ENCODE measurements around the gene QSOX1. TPM values are rescaled to one million over a fixed set of nuclear protein-coding genes. Genes with fewer than 3 reads are reported as not detected.

QSOX1 gene, protein sequence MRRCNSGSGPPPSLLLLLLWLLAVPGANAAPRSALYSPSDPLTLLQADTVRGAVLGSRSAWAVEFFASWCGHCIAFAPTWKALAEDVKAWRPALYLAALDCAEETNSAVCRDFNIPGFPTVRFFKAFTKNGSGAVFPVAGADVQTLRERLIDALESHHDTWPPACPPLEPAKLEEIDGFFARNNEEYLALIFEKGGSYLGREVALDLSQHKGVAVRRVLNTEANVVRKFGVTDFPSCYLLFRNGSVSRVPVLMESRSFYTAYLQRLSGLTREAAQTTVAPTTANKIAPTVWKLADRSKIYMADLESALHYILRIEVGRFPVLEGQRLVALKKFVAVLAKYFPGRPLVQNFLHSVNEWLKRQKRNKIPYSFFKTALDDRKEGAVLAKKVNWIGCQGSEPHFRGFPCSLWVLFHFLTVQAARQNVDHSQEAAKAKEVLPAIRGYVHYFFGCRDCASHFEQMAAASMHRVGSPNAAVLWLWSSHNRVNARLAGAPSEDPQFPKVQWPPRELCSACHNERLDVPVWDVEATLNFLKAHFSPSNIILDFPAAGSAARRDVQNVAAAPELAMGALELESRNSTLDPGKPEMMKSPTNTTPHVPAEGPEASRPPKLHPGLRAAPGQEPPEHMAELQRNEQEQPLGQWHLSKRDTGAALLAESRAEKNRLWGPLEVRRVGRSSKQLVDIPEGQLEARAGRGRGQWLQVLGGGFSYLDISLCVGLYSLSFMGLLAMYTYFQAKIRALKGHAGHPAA
- total RNA-seq: 9.1 TPM
- polyA plus RNA-seq: 48.2 TPM
- long read RNA-seq, donor 1: 0 reads
- long read RNA-seq, donor 2, full-length matches to known transcripts: 15 of 15 reads
- long read RNA-seq, donor 2, partial matches to known transcripts: 0 of 15 reads
- long read RNA-seq, donor 2, other reads (novel, unspliced or antisense): 0 of 15 reads
- long read RNA-seq, donor 3, full-length matches to known transcripts: 3 of 12 reads
- long read RNA-seq, donor 3, partial matches to known transcripts: 9 of 12 reads
- long read RNA-seq, donor 3, other reads (novel, unspliced or antisense): 0 of 12 reads
- long read RNA-seq, donor 4, full-length matches to known transcripts: 1 of 1 reads
- long read RNA-seq, donor 4, partial matches to known transcripts: 0 of 1 reads
- long read RNA-seq, donor 4, other reads (novel, unspliced or antisense): 0 of 1 reads
- long read RNA-seq, donor 5, full-length matches to known transcripts: 5 of 5 reads
- long read RNA-seq, donor 5, partial matches to known transcripts: 0 of 5 reads
- long read RNA-seq, donor 5, other reads (novel, unspliced or antisense): 0 of 5 reads
- long read RNA-seq, donor 6, full-length matches to known transcripts: 5 of 5 reads
- long read RNA-seq, donor 6, partial matches to known transcripts: 0 of 5 reads
- long read RNA-seq, donor 6, other reads (novel, unspliced or antisense): 0 of 5 reads
- long read RNA-seq, donor 7, full-length matches to known transcripts: 4 of 9 reads
- long read RNA-seq, donor 7, partial matches to known transcripts: 5 of 9 reads
- long read RNA-seq, donor 7, other reads (novel, unspliced or antisense): 0 of 9 reads
- long read RNA-seq, donor 8: 0 reads
- long read RNA-seq, donor 9, full-length matches to known transcripts: 1 of 1 reads
- long read RNA-seq, donor 9, partial matches to known transcripts: 0 of 1 reads
- long read RNA-seq, donor 9, other reads (novel, unspliced or antisense): 0 of 1 reads
- long read RNA-seq, donor 10, full-length matches to known transcripts: 2 of 13 reads
- long read RNA-seq, donor 10, partial matches to known transcripts: 11 of 13 reads
- long read RNA-seq, donor 10, other reads (novel, unspliced or antisense): 0 of 13 reads

- Histone ChIP-seq H3K27ac (ENCODE audit: low read depth in 1 of 2, low read length in 1 of 2) (peak within 1 kb of the TSS; percentile 69 to 73), H3K4me3 (ENCODE audit: low read length in 2 of 2) (peak within 1 kb of the TSS; percentile 81 to 83), H3K9me3 (ENCODE audit: control insufficient read depth in 2 of 2, insufficient read depth in 1 of 2, low read length in 1 of 2) (no peaks in the 10 kb centered on the region), H3K36me3 (ENCODE audit: control insufficient read depth in 2 of 2, insufficient read depth in 2 of 2, low read length in 1 of 2) (no peaks in the 10 kb centered on the region), H3K4me1 (ENCODE audit: control insufficient read depth in 2 of 2, insufficient read depth in 2 of 2, low read length in 2 of 2) (peaks cover 6 to 17% of the 10 kb centered on the region in 2 donors), H3K27me3 (ENCODE audit: control insufficient read depth in 2 of 2, insufficient read depth in 1 of 2, low read length in 1 of 2) (peaks cover 0 to 4% of the 10 kb centered on the region in 2 donors)
- WGBS: under 1% methylated on average over 100 of the region's 100 CpGs
- DNase-seq (ENCODE audit: low read depth in 6 of 9, low spot score in 9 of 9): peak; percentile 49 to 91 (median 81)
These were observed at the start of gene QSOX1 for GRCh38 chr1:180154325-180155181. TSS of gene QSOX1 (plus strand) at chr1:180154869. CDS start at chr1:180154908, 39 bp downstream.

- Histone ChIP-seq H3K27ac (ENCODE audit: low read depth in 1 of 2, low read length in 1 of 2) (no peak overlapping the region), H3K9me3 (ENCODE audit: control insufficient read depth in 2 of 2, insufficient read depth in 1 of 2, low read length in 1 of 2) (no peaks in the 10 kb centered on the region), H3K4me1 (ENCODE audit: control insufficient read depth in 2 of 2, insufficient read depth in 2 of 2, low read length in 2 of 2) (no peaks in the 10 kb centered on the region), H3K36me3 (ENCODE audit: control insufficient read depth in 2 of 2, insufficient read depth in 2 of 2, low read length in 1 of 2) (peaks cover 16 to 47% of the 10 kb centered on the region in 2 donors), H3K27me3 (ENCODE audit: control insufficient read depth in 2 of 2, insufficient read depth in 1 of 2, low read length in 1 of 2) (no peaks in the 10 kb centered on the region), H3K4me3 (ENCODE audit: low read length in 2 of 2) (no peak overlapping the region)
- WGBS: 96% methylated on average over 2 of the region's 2 CpGs
- no peak for DNase-seq (ENCODE audit: low read depth in 6 of 9, low spot score in 9 of 9)
These were observed 42.6 kb upstream of the QSOX1 start for GRCh38 chr1:180112091-180112490.

DNA sequence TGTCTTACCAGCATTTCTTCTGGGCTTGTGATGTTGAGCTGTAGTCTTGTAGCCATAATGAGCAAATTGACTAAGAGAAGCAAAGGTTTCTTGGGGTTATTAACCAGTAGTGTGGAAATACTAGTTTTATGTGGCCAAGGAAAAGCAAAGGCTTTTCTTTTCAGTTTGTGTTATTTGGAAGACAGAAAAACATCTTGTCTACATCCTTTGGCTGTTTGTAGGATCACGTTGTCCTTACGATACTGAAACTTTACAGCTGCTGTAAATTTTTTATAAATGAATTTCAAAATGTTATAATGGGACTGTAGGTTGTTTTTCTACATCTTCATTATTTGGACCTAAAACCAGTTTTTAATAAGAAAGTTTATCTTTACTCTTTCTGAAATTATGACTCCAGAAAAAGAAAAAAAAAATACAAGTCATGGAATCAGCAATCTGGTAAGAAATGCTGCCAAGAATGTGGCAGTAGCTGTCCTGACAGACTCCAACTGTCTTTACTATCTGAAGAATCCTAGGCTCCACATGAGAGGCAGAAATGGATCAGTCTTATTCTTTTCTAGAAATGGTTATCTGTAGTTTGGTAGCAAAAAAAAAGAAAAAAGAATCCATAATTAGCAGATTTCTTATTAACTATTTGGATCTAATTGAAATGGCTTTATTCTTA lies 41.6 kb upstream of the QSOX1 start:
- no peak overlapping the region for H3K4me3 ChIP-seq (ENCODE audit: low read length in 2 of 2)
- DNase-seq (ENCODE audit: low read depth in 6 of 9, low spot score in 9 of 9): no peak
- no peaks in the 10 kb centered on the region for H3K4me1 ChIP-seq (ENCODE audit: control insufficient read depth in 2 of 2, insufficient read depth in 2 of 2, low read length in 2 of 2)
- H3K36me3 ChIP-seq (ENCODE audit: control insufficient read depth in 2 of 2, insufficient read depth in 2 of 2, low read length in 1 of 2): peaks cover 16 to 41% of the 10 kb centered on the region in 2 donors
- no peaks in the 10 kb centered on the region for H3K27me3 ChIP-seq (ENCODE audit: control insufficient read depth in 2 of 2, insufficient read depth in 1 of 2, low read length in 1 of 2)
- WGBS: 94% methylated on average over 2 of the region's 2 CpGs
- H3K9me3 ChIP-seq (ENCODE audit: control insufficient read depth in 2 of 2, insufficient read depth in 1 of 2, low read length in 1 of 2): no peaks in the 10 kb centered on the region
- no peak overlapping the region for H3K27ac ChIP-seq (ENCODE audit: low read depth in 1 of 2, low read length in 1 of 2)

DNA sequence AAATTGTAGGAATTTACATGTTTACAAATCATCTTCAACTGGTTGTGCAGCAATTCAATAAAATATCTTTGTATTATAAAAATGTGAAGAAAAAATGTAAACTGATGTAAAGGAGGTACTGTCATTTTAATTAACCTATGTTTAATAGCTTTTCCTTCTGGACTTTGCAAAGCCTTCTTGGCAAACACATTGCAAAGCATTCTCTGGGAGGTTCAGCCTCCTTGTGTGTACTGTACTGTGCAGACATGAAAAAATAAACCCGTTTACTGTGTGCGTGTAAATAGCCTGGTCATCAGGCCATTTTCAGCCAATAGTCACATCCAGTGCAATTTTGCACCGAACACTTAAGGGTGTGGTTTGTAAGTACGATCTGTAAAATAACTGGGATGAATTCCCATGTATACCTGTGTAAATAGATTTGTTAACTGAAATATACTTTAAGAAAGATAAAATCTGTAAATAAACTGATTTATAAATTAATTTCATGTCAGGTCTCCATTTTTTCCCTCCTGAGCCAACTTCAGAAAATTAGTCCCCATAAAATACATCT lies 40.2 kb upstream of the QSOX1 start:
- DNase-seq (ENCODE audit: low read depth in 6 of 9, low spot score in 9 of 9): no peak
- Histone ChIP-seq H3K9me3 (ENCODE audit: control insufficient read depth in 2 of 2, insufficient read depth in 1 of 2, low read length in 1 of 2) (no peaks in the 10 kb centered on the region), H3K27me3 (ENCODE audit: control insufficient read depth in 2 of 2, insufficient read depth in 1 of 2, low read length in 1 of 2) (no peaks in the 10 kb centered on the region), H3K4me1 (ENCODE audit: control insufficient read depth in 2 of 2, insufficient read depth in 2 of 2, low read length in 2 of 2) (no peaks in the 10 kb centered on the region), H3K36me3 (ENCODE audit: control insufficient read depth in 2 of 2, insufficient read depth in 2 of 2, low read length in 1 of 2) (peaks cover 16 to 36% of the 10 kb centered on the region in 2 donors), H3K27ac (ENCODE audit: low read depth in 1 of 2, low read length in 1 of 2) (no peak overlapping the region), H3K4me3 (ENCODE audit: low read length in 2 of 2) (no peak overlapping the region)
- 99% methylated on average over 4 of the region's 4 CpGs for WGBS

DNA sequence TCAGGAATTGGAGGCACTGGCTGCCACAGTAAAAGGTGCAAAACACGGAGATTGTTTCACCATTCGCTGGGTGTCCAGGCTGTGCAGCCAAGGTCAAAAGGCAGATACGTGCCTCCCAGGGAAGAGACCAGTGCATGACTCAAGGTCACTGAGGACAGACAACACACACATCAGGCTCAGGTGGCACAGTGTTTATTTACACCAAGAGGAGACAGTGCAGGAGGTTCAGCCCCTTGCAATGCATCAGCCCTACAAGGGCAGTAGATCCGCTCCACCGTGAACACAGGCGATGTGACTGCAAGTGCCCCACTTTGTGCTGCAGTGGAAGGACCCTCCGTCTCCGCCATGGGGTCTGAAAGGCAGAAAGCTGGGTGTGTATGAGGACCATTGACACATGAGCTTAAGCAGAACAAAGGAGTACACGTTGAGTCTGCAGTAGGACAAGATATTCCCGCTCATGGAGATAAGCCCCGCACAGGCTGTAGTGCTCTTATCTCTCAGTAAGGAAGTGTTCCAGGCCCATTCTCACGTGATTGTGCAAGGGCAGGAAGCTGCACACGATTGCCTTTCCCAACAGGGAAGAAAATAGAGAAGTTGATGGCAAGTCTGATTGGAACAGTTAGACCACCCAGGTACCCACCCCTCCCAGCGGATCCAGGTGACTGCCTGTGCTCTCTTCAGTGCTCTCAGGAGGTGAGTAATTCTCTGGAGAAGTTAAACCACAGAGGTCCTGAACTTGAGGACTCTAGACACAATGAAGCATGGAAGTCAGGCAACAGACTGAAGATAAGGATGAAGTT lies 37.5 kb upstream of the QSOX1 start:
- Histone ChIP-seq H3K27me3 (ENCODE audit: control insufficient read depth in 2 of 2, insufficient read depth in 1 of 2, low read length in 1 of 2) (no peaks in the 10 kb centered on the region), H3K9me3 (ENCODE audit: control insufficient read depth in 2 of 2, insufficient read depth in 1 of 2, low read length in 1 of 2) (no peaks in the 10 kb centered on the region), H3K27ac (ENCODE audit: low read depth in 1 of 2, low read length in 1 of 2) (no peak overlapping the region), H3K36me3 (ENCODE audit: control insufficient read depth in 2 of 2, insufficient read depth in 2 of 2, low read length in 1 of 2) (peaks cover 4 to 15% of the 10 kb centered on the region in 2 donors), H3K4me1 (ENCODE audit: control insufficient read depth in 2 of 2, insufficient read depth in 2 of 2, low read length in 2 of 2) (no peaks in the 10 kb centered on the region), H3K4me3 (ENCODE audit: low read length in 2 of 2) (no peak overlapping the region)
- no peak for DNase-seq (ENCODE audit: low read depth in 6 of 9, low spot score in 9 of 9)
- WGBS: 74% methylated on average over 14 of the region's 14 CpGs

DNA sequence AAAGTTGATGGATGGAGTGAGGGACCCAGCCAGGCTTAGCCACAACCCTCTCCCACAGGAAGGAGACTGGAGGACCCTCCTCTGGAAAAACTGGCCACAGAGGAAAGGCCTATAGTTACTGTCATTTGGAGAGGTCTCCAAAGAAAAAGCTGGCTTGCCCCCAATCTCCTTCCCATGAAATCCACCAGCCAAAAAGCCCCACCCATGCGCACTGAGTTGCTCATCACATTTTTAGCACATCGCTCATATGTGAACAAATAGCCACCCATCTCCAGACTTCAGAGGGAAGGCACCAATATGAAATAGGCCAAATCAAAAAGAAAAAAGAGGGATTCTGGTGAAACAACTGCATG lies 36.9 kb upstream of the QSOX1 start:
- no peak overlapping the region for H3K4me3 ChIP-seq (ENCODE audit: low read length in 2 of 2)
- DNase-seq (ENCODE audit: low read depth in 6 of 9, low spot score in 9 of 9): no peak
- 93% methylated on average over 2 of the region's 2 CpGs for WGBS
- H3K4me1 ChIP-seq (ENCODE audit: control insufficient read depth in 2 of 2, insufficient read depth in 2 of 2, low read length in 2 of 2): no peaks in the 10 kb centered on the region
- H3K36me3 ChIP-seq (ENCODE audit: control insufficient read depth in 2 of 2, insufficient read depth in 2 of 2, low read length in 1 of 2): peaks cover 0 to 9% of the 10 kb centered on the region in 2 donors
- H3K27me3 ChIP-seq (ENCODE audit: control insufficient read depth in 2 of 2, insufficient read depth in 1 of 2, low read length in 1 of 2): no peaks in the 10 kb centered on the region
- no peaks in the 10 kb centered on the region for H3K9me3 ChIP-seq (ENCODE audit: control insufficient read depth in 2 of 2, insufficient read depth in 1 of 2, low read length in 1 of 2)
- no peak overlapping the region for H3K27ac ChIP-seq (ENCODE audit: low read depth in 1 of 2, low read length in 1 of 2)

GRCh38 chr1:180119837-180120236 lies 34.8 kb upstream of the QSOX1 start:
- H3K4me1 ChIP-seq (ENCODE audit: control insufficient read depth in 2 of 2, insufficient read depth in 2 of 2, low read length in 2 of 2): no peaks in the 10 kb centered on the region
- DNase-seq (ENCODE audit: low read depth in 6 of 9, low spot score in 9 of 9): no peak
- H3K4me3 ChIP-seq (ENCODE audit: low read length in 2 of 2): no peak overlapping the region
- H3K9me3 ChIP-seq (ENCODE audit: control insufficient read depth in 2 of 2, insufficient read depth in 1 of 2, low read length in 1 of 2): no peaks in the 10 kb centered on the region
- peaks cover 0 to 4% of the 10 kb centered on the region in 2 donors for H3K36me3 ChIP-seq (ENCODE audit: control insufficient read depth in 2 of 2, insufficient read depth in 2 of 2, low read length in 1 of 2)
- WGBS: over 99% methylated on average over 2 of the region's 2 CpGs
- H3K27me3 ChIP-seq (ENCODE audit: control insufficient read depth in 2 of 2, insufficient read depth in 1 of 2, low read length in 1 of 2): no peaks in the 10 kb centered on the region
- no peak overlapping the region for H3K27ac ChIP-seq (ENCODE audit: low read depth in 1 of 2, low read length in 1 of 2)

Measured in thymus (tissue), 14 donors.